ENCODE data around the gene SH3BP4.

DNA sequence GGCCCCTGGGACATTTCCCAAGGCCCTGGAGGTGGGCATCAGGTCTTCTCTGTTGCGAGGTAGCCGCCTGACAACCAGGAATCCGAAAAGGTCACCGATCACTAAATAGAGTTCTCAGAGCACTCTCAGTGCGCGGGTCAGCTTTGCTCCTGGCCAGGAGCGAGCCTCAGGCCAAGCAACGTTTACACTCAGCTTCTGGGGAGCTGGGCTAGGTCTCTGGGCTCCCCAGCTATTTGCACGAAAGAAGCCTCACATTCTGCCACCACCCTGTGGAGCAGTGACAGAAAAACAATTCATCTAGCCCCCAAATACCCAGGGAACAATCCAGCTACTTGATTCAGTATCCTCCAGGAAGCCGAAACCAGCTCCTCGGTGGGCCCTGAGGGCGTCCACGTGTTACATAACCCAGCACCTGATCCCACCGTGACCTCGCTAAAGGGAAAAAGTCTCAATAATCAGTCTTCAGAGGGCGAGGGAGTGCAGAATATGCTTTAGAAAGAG lies 3.3 kb downstream of the SH3BP4 start:
- TF ChIP-seq EZH2 (IDR thresholded peaks at IDR 0.05) (no peak), EZH2phosphoT487 (IDR thresholded peaks at IDR 0.05) (no peak)
- TF ChIP-seq, protein P1, sequence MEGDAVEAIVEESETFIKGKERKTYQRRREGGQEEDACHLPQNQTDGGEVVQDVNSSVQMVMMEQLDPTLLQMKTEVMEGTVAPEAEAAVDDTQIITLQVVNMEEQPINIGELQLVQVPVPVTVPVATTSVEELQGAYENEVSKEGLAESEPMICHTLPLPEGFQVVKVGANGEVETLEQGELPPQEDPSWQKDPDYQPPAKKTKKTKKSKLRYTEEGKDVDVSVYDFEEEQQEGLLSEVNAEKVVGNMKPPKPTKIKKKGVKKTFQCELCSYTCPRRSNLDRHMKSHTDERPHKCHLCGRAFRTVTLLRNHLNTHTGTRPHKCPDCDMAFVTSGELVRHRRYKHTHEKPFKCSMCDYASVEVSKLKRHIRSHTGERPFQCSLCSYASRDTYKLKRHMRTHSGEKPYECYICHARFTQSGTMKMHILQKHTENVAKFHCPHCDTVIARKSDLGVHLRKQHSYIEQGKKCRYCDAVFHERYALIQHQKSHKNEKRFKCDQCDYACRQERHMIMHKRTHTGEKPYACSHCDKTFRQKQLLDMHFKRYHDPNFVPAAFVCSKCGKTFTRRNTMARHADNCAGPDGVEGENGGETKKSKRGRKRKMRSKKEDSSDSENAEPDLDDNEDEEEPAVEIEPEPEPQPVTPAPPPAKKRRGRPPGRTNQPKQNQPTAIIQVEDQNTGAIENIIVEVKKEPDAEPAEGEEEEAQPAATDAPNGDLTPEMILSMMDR (IDR thresholded peaks at IDR 0.05), result no peak

All from neural progenitor cell (in vitro differentiated cells).